HepG2 (cell line): Measurements from ENCODE around the gene ZNF511. TPM values are rescaled to one million over a fixed set of nuclear protein-coding genes. Genes with fewer than 3 reads are reported as not detected.

ENCODE experiments used
- CBX2 ChIP-seq, 2 experiments: fragments of 200-600 bp in 1 of 2; sonication (generic); formaldehyde crosslinking in 1 of 2; IDR thresholded peaks; 2 replicates each; pipeline versions ENCODE4 v1.7.0 to v1.8.1; 2018 to 2022; ENCODE audit warnings: low read depth in 2 of 2, low read length in 1 of 2, mild to moderate bottlenecking in 1 of 2, missing genetic modification reagents in 1 of 2
- E2F2 ChIP-seq: sonication (generic); formaldehyde crosslinking; IDR thresholded peaks from 2 replicates; pipeline ENCODE4 v1.4.0; 2020; ENCODE audit warnings: missing genetic modification reagents, borderline replicate concordance
- FIP1L1 ChIP-seq: fragments of 200-400 bp; formaldehyde crosslinking; IDR thresholded peaks from 2 replicates; pipeline ENCODE4 v1.6.1; 2018; ENCODE audit warnings: low read depth, mild to moderate bottlenecking, low read length, moderate library complexity, borderline replicate concordance; ENCODE audit not compliant: insufficient read depth
- FOXA3 ChIP-seq: IDR thresholded peaks from 2 replicates; pipeline ENCODE4 v1.6.1; 2016; ENCODE audit warnings: missing genetic modification reagents, missing compliant biosample characterization
- FOXC1 ChIP-seq: sonication (generic); formaldehyde crosslinking; IDR thresholded peaks from 2 replicates; pipeline ENCODE4 v1.8.0; 2022; ENCODE audit warnings: mild to moderate bottlenecking, missing genetic modification reagents, borderline replicate concordance
- HOMEZ ChIP-seq: IDR thresholded peaks from 2 replicates; pipeline ENCODE4 v1.6.1; 2016; ENCODE audit warnings: low read depth
- IRX3 ChIP-seq: sonication (generic); formaldehyde crosslinking; IDR thresholded peaks from 2 replicates; pipeline ENCODE4 v1.8.1; 2023; ENCODE audit warnings: mild to moderate bottlenecking, low read depth, missing genetic modification reagents, borderline replicate concordance
- JUNB ChIP-seq: sonication (generic); formaldehyde crosslinking; IDR thresholded peaks from 2 replicates; pipeline ENCODE4 v1.8.0; 2022; ENCODE audit warnings: missing genetic modification reagents, mild to moderate bottlenecking, borderline replicate concordance
- PATZ1 ChIP-seq: sonication (generic); formaldehyde crosslinking; IDR thresholded peaks from 2 replicates; pipeline ENCODE4 v1.4.0; 2020; ENCODE audit warnings: missing genetic modification reagents
- ZFY ChIP-seq: sonication (generic); formaldehyde crosslinking; IDR thresholded peaks from 2 replicates; pipeline ENCODE4 v1.4.0; 2020; ENCODE audit warnings: missing genetic modification reagents
- ZNF253 ChIP-seq: sonication (generic); formaldehyde crosslinking; IDR thresholded peaks from 2 replicates; pipeline ENCODE4 v1.8.0; 2022; ENCODE audit warnings: mild to moderate bottlenecking, missing genetic modification reagents, borderline replicate concordance
- ZNF329 ChIP-seq: sonication (generic); formaldehyde crosslinking; IDR thresholded peaks from 2 replicates; pipeline ENCODE4 v1.9.0; 2021; ENCODE audit warnings: low read depth, mild to moderate bottlenecking, missing genetic modification reagents
- ZNF552 ChIP-seq: sonication (generic); formaldehyde crosslinking; IDR thresholded peaks from 2 replicates; pipeline ENCODE4 v1.9.0; 2022; ENCODE audit warnings: missing genetic modification reagents, mild to moderate bottlenecking, borderline replicate concordance
- ZNF639 ChIP-seq: conservative IDR thresholded peaks from 2 replicates; pipeline ENCODE4 v1.6.1; 2018; ENCODE audit warnings: missing genetic modification reagents
- ZNF687 ChIP-seq: sonication (generic); formaldehyde crosslinking; IDR thresholded peaks from 2 replicates; pipeline ENCODE4 v1.5.1; 2020; ENCODE audit warnings: mild to moderate bottlenecking, missing genetic modification reagents, moderate library complexity
- ZNF790 ChIP-seq: sonication (generic); formaldehyde crosslinking; IDR thresholded peaks from 2 replicates; pipeline ENCODE4 v1.8.0; 2022; ENCODE audit warnings: missing genetic modification reagents, mild to moderate bottlenecking, borderline replicate concordance
- polyA plus RNA-seq, 8 experiments: library from polyadenylated mRNA; depleted of rRNA in 3 of 8; stranded (reverse) in 7 of 8; unstranded in 1 of 8; fragments of >200 nt; fragmentation: Illumina TruSeq in 4 of 8; extraction: Trizol in 4 of 8; gene quantifications; 2 replicates each; pipeline versions ENCODE4 v1.2.1 to v1.2.3, GENCODE V29; 2011 to 2016; ENCODE audit warnings: low read depth in 4 of 8, missing spikeins in 1 of 8, mixed read lengths in 1 of 8; ENCODE audit not compliant: insufficient read depth in 1 of 8
- total RNA-seq, 5 experiments: library from RNA; depleted of rRNA; stranded (reverse); fragments of >200 nt; fragmentation: Illumina TruSeq; extraction: Trizol; gene quantifications; 2 replicates each; pipeline ENCODE4 v1.2.3, GENCODE V29; 2016; ENCODE audit warnings: low read depth in 1 of 5

ZNF511 gene
- total and polyA plus RNA-seq, 2 of the 13 experiments (the other 11 are each of a cell fraction or from before 2014, with no cell fraction given): 35.6 to 66.4 TPM

DNA sequence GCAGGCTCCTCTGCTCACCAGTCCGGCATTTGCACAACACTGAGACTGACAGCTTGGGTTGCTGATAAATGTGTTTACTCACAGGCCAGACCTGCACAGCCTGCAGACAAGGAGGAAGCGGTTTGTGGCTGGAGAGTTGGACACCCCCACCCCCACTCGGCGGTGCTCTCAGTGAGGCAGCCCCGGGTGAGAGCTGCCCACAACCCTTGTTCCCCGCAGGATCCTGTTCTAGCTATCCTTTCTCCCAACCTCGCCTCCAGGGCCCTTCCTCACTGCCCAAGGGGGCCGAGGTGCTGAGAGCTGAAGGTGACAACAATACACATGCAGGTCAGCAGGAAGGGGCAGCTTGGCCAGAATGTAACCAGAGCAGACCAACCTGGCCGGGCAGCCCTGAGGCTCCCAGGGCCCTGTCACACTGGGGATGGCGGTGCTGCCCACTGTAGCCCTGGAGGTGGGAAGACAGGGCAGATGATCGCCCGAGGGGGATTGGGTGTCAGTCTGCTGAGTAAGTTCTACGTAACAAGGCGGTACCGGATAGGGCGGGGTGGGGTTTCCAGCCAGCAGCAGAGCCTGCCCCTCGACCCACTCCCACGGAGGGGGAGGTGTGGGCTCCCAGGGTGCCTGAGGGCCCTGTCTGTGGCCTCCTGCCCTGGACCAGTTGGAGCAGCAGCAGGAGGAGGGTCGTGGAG, 30.0 kb upstream of the ZNF511 start (continued):
- no peak for TF ChIP-seq E2F2 (CRISPR knock-in tag)
- TF ChIP-seq IRX3 (CRISPR knock-in tag): no peak
- no peak for TF ChIP-seq ZNF639 (CRISPR knock-in tag)
- no peak; the same call in 1 of the 2 replicates for TF ChIP-seq ZFY (CRISPR knock-in tag)
- no peak for TF ChIP-seq ZNF790 (CRISPR knock-in tag)
- TF ChIP-seq ZNF687: peak; percentile 62
- no peak for TF ChIP-seq JUNB (CRISPR knock-in tag)
- no peak for TF ChIP-seq ZNF552 (CRISPR knock-in tag)
- TF ChIP-seq ZNF329: no peak
- TF ChIP-seq PATZ1 (CRISPR knock-in tag): peak; percentile 70
- peak; percentile 47 for TF ChIP-seq FOXA3 (CRISPR knock-in tag)
- TF ChIP-seq ZNF253: no peak
- TF ChIP-seq HOMEZ (CRISPR knock-in tag): no peak
- no peak for TF ChIP-seq FIP1L1
- TF ChIP-seq FOXC1 (CRISPR knock-in tag): no peak
- TF ChIP-seq CBX2 (IDR thresholded peaks at IDR 0.05; ENCODE audit: low read depth, low read length): no peak
- TF ChIP-seq CBX2 (CRISPR knock-in tag; IDR thresholded peaks at IDR 0.05; ENCODE audit: low read depth): no peak
